H9 (cell line): ENCODE measurements around the gene SMARCAL1. TPM values are rescaled to one million over a fixed set of nuclear protein-coding genes. Genes with fewer than 3 reads are reported as not detected.

Source experiments
- DNase-seq: peaks from one replicate; pipeline ENCODE4 v3.0.0-alpha.2; 2017
- H2AFZ ChIP-seq: one replicate; pipeline ENCODE4 v1.6.1; 2013; ENCODE audit warnings: mild to moderate bottlenecking, low read length, control low read depth, moderate library complexity
- H2AK5ac ChIP-seq: 2 replicates; pipeline ENCODE4 v1.6.1; 2013; ENCODE audit warnings: low read length, control low read depth, mixed read lengths; ENCODE audit not compliant: insufficient read length
- H2BK120ac ChIP-seq: one replicate; pipeline ENCODE4 v1.6.1; 2013; ENCODE audit warnings: low read depth, mild to moderate bottlenecking, low read length, control low read depth, inconsistent platforms; ENCODE audit not compliant: poor library complexity, severe bottlenecking
- H2BK12ac ChIP-seq: 2 replicates; pipeline ENCODE4 v1.6.1; 2013; ENCODE audit warnings: low read length, control low read depth, mixed read lengths, low read depth; ENCODE audit not compliant: insufficient read length
- H2BK15ac ChIP-seq: 2 replicates; pipeline ENCODE4 v1.6.1; 2013; ENCODE audit warnings: low read depth, low read length, control low read depth
- H2BK20ac ChIP-seq: one replicate; pipeline ENCODE4 v1.6.1; 2013; ENCODE audit warnings: low read depth, mild to moderate bottlenecking, low read length, control low read depth, inconsistent platforms; ENCODE audit not compliant: poor library complexity, severe bottlenecking
- H2BK5ac ChIP-seq: 2 replicates; pipeline ENCODE4 v1.6.1; 2013; ENCODE audit warnings: low read length, control low read depth, mixed read lengths; ENCODE audit not compliant: insufficient read length
- H3K14ac ChIP-seq: 2 replicates; pipeline ENCODE4 v1.6.1; 2013; ENCODE audit warnings: low read length, control low read depth; ENCODE audit not compliant: insufficient read depth
- H3K18ac ChIP-seq: 2 replicates; pipeline ENCODE4 v1.6.1; 2013; ENCODE audit warnings: low read depth, mild to moderate bottlenecking, mixed read lengths, low read length, control low read depth; ENCODE audit not compliant: insufficient read length
- H3K23ac ChIP-seq: 2 replicates; pipeline ENCODE4 v1.6.1; 2013; ENCODE audit warnings: low read length, control low read depth, mixed read lengths, low read depth; ENCODE audit not compliant: insufficient read length
- H3K23me2 ChIP-seq: 2 replicates; pipeline ENCODE4 v1.6.1; 2013; ENCODE audit warnings: low read depth, mild to moderate bottlenecking, mixed read lengths, low read length, control low read depth; ENCODE audit not compliant: insufficient read length, poor library complexity, severe bottlenecking
- H3K27ac ChIP-seq: 2 replicates; pipeline ENCODE4 v1.5.1; 2013; ENCODE audit warnings: low read length, control low read depth, mixed read lengths, low read depth; ENCODE audit not compliant: insufficient read length
- H3K27me3 ChIP-seq: 2 replicates; pipeline ENCODE4 v1.6.1; 2013; ENCODE audit warnings: low read length, control low read depth, inconsistent platforms; ENCODE audit not compliant: insufficient read depth
- H3K4ac ChIP-seq: 2 replicates; pipeline ENCODE4 v1.6.1; 2013; ENCODE audit warnings: low read depth, mild to moderate bottlenecking, control low read depth, inconsistent platforms, low read length, moderate library complexity
- H3K4me1 ChIP-seq: 2 replicates; pipeline ENCODE4 v1.6.1; 2013; ENCODE audit warnings: low read length, control low read depth, inconsistent platforms; ENCODE audit not compliant: insufficient read depth
- H3K4me2 ChIP-seq: 2 replicates; pipeline ENCODE4 v1.6.1; 2013; ENCODE audit warnings: low read length, control low read depth, mixed read lengths; ENCODE audit not compliant: insufficient read length, insufficient read depth
- H3K56ac ChIP-seq: 2 replicates; pipeline ENCODE4 v1.6.1; 2013; ENCODE audit warnings: low read depth, mild to moderate bottlenecking, mixed read lengths, low read length, control low read depth; ENCODE audit not compliant: insufficient read length
- H3K79me1 ChIP-seq: 2 replicates; pipeline ENCODE4 v1.6.1; 2013; ENCODE audit warnings: low read depth, mild to moderate bottlenecking, moderate library complexity, low read length, control low read depth, inconsistent platforms; ENCODE audit not compliant: insufficient read depth, poor library complexity, severe bottlenecking
- H3K79me2 ChIP-seq: 2 replicates; pipeline ENCODE4 v1.6.1; 2013; ENCODE audit warnings: low read length, control low read depth, inconsistent platforms; ENCODE audit not compliant: insufficient read depth
- H3K9ac ChIP-seq: 2 replicates; pipeline ENCODE4 v1.6.1; 2013; ENCODE audit warnings: low read length, control low read depth, mixed read lengths; ENCODE audit not compliant: insufficient read length; ENCODE audit errors: extremely low read depth
- H3K9me3 ChIP-seq: one replicate; pipeline ENCODE4 v1.6.1; 2013; ENCODE audit warnings: low read depth, low read length, inconsistent platforms; ENCODE audit not compliant: control insufficient read depth
- H3T11ph ChIP-seq: one replicate; pipeline ENCODE4 v1.6.1; 2013; ENCODE audit warnings: mild to moderate bottlenecking, low read length, control low read depth, inconsistent platforms
- H4K20me1 ChIP-seq: one replicate; pipeline ENCODE4 v1.6.1; 2013; ENCODE audit not compliant: control insufficient read depth, insufficient read length, insufficient read depth
- H4K5ac ChIP-seq: 2 replicates; pipeline ENCODE4 v1.6.1; 2013; ENCODE audit warnings: low read depth, mild to moderate bottlenecking, mixed read lengths, low read length, control low read depth; ENCODE audit not compliant: insufficient read length
- H4K8ac ChIP-seq: replicated peaks from 2 replicates; pipeline ENCODE4 v1.6.1; 2013; ENCODE audit warnings: low read length, control low read depth, mixed read lengths, low read depth; ENCODE audit not compliant: insufficient read length
- H4K91ac ChIP-seq: 2 replicates; pipeline ENCODE4 v1.6.1; 2013; ENCODE audit warnings: low read depth, mild to moderate bottlenecking, moderate library complexity, mixed read lengths, low read length, control low read depth; ENCODE audit not compliant: insufficient read length
- H3K27ac Mint-ChIP-seq, 3 experiments: 2 replicates in 2 of 3; 3 replicates in 1 of 3; pipeline ENCODE4 v1.8.0; 2020 to 2021; ENCODE audit warnings: mixed read lengths in 3 of 3, mild to moderate bottlenecking in 1 of 3, moderate library complexity in 1 of 3
- H3K27me3 Mint-ChIP-seq: 2 replicates; pipeline ENCODE4 v1.8.0; 2021; ENCODE audit warnings: low read depth, mild to moderate bottlenecking, moderate library complexity, mixed read lengths
- H3K36me3 Mint-ChIP-seq, 3 experiments: 2 replicates in 2 of 3; 3 replicates in 1 of 3; pipeline ENCODE4 v1.8.0; 2020 to 2021; ENCODE audit warnings: low read depth in 3 of 3, mixed read lengths in 3 of 3; ENCODE audit not compliant: insufficient read depth in 1 of 3
- H3K4me1 Mint-ChIP-seq, 2 experiments: 2 replicates each; pipeline ENCODE4 v1.8.0; 2020; ENCODE audit warnings: mixed read lengths in 2 of 2
- H3K4me3 Mint-ChIP-seq, 2 experiments: 2 replicates in 1 of 2; 3 replicates in 1 of 2; pipeline ENCODE4 v1.8.0; 2020 to 2021; ENCODE audit warnings: mild to moderate bottlenecking in 2 of 2, mixed read lengths in 2 of 2, moderate library complexity in 1 of 2
- H3K9me3 Mint-ChIP-seq, 2 experiments: 2 replicates in 1 of 2; 3 replicates in 1 of 2; pipeline ENCODE4 v1.8.0; 2020; ENCODE audit warnings: mild to moderate bottlenecking in 2 of 2, mixed read lengths in 2 of 2, moderate library complexity in 1 of 2
- CTCF ChIP-seq: fragments of 200-600 bp; sonication (generic); conservative IDR thresholded peaks from 3 replicates; pipeline ENCODE4 v1.8.0; 2021; ENCODE audit warnings: antibody characterized with exemption, mild to moderate bottlenecking
- WGBS: extraction: QIAGEN DNeasy Blood & Tissue Kit; methylation state at CpG from one replicate; pipeline ENCODE4 v1.1.7; 2013; ENCODE audit warnings: missing lambda C conversion rate, low lambda C conversion rate, mixed read lengths; ENCODE audit not compliant: insufficient read length; ENCODE audit errors: extremely low coverage; 5-methylcytosine and 5-hydroxymethylcytosine counted together
- total RNA-seq: library from RNA; stranded (reverse); gene quantifications from 2 replicates; pipeline ENCODE4 v1.2.1, GENCODE V29; 2021

Gene SMARCAL1
- total RNA-seq, 1 experiment from 2014 or later: 16.5 TPM

- H2BK15ac ChIP-seq: no peak overlapping the region
- no peak overlapping the region for H4K8ac ChIP-seq
- no peak overlapping the region for H4K5ac ChIP-seq
- Mint-ChIP-seq H3K27me3 (no peaks in the 10 kb centered on the region), H3K4me1 (no peaks in the 10 kb centered on the region), H3K27ac (no peak overlapping the region; a peak in 1 of 7 replicates), H3K9me3 (no peaks in the 10 kb centered on the region; a peak in 1 of 5 replicates), H3K4me3 (no peak overlapping the region), H3K36me3 (peaks cover 0 to 19% (median 4%) of the 10 kb centered on the region in 3 experiments; a peak in 4 of 7 replicates)
- no peaks in the 10 kb centered on the region for H3K79me2 ChIP-seq
- no peaks in the 10 kb centered on the region for H3K9me3 ChIP-seq
- H3K23me2 ChIP-seq: no peaks in the 10 kb centered on the region
- no peak overlapping the region for H3K23ac ChIP-seq
- no peak overlapping the region for H2AK5ac ChIP-seq
- H3K14ac ChIP-seq: no peak overlapping the region
- no peak overlapping the region for H2BK20ac ChIP-seq
- H3K4me1 ChIP-seq: no peaks in the 10 kb centered on the region
- no CpG with 5 or more reads among the region's 6 CpGs for WGBS
- no peaks in the 10 kb centered on the region for H3K79me1 ChIP-seq
- no peak overlapping the region for H4K91ac ChIP-seq
- no peak overlapping the region for H2BK5ac ChIP-seq
- H2BK12ac ChIP-seq: no peak overlapping the region
- no peak overlapping the region for H3K9ac ChIP-seq
- no peak overlapping the region for H2BK120ac ChIP-seq
- H3K27ac ChIP-seq: no peak overlapping the region
- H3K4ac ChIP-seq: no peak overlapping the region
- DNase-seq: no peak
- no peaks in the 10 kb centered on the region for H3K27me3 ChIP-seq
- H3K4me2 ChIP-seq: no peak overlapping the region
- H3T11ph ChIP-seq: no peak overlapping the region
- no peak overlapping the region for H3K18ac ChIP-seq
- H4K20me1 ChIP-seq: no peaks in the 10 kb centered on the region
- no peak for TF ChIP-seq CTCF
- H3K56ac ChIP-seq: no peak overlapping the region
- no peak overlapping the region for H2AFZ ChIP-seq
Observed at GRCh38 chr2:216464104-216464720, 51.9 kb downstream of the SMARCAL1 start.
